Measurements from ENCODE around the gene URGCP.
"Not testable (repeated sequence)": the region's sequence is repeated elsewhere in the genome, so short reads cannot be mapped to it uniquely, and the experiment has no call there.

URGCP gene

DNA sequence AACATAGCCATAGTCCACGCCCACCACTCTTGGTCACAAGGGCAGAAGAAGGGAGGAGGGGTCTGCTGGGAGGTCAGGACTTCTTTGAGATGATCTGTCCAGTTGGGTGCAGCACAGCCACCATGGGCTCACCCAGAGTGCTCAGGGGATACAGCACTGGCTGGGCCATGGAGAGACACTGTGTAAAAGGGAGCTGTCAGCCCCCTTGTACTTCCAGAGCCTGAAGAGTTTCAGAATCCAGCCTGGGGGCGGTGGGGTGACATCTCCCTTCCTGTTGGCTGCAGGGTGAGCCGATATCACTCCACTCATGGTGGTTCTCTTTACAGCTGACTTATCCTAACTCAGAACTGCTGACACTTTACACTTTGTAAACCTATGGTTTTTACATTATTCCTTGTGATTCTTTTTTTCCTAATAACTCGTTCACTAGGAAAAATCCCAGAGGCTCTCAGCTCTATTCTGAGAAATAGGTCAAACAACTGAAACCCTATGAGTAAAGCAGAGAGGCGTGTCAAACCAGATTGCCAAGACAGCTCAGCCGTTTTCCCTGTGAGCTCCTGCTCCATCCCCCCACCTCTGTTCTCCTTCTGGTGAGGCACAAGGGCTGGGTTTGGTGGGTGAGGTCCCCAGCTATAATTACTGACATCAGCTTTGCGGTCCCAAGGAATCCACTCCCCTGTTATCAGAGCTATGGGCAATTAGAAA, 33.8 kb downstream of the URGCP start:
- peak; percentile 90 for DNase-seq (ENCODE audit: low read depth)

DNA sequence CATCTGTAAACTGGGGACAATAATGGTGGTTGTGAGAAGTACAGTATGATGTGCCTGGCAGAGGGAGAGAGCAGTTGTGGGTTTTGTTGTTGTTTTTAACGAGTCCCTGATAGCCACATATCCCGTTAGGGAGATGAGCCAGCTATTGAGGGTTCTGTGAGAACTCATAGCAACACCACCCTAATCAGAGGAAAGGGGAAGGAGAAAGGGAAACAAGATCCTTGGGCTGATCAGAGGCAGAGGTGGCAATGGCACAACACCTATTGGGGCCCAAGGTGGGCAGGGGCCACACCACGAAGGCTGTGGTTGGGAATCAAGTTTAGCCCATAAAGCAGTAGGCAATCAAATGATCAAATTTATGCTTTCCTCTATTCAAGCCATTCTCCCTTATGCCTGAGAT, 35.3 kb downstream of the URGCP start:
- DNase-seq (ENCODE audit: low read depth) = no peak

DNA sequence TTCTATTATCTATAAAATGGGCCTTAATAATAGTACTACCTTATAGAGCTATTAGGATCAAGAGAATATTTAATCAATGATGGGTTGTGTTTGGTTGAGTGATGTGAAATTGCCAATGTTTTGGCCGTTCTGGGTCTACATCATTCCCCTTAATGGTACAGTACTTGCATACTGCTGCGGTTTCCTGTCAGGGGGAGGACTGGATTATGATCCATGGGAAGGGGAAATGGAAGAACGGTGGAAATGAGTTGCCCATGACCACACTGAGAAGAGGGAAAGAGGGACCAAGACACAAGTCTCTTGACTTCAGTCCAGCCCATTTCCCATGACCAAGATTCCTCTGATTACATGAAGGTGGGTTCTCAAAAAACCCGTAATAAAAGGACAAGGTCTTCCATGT, 36.1 kb downstream of the URGCP start:
- no peak for DNase-seq (ENCODE audit: low read depth)

DNA sequence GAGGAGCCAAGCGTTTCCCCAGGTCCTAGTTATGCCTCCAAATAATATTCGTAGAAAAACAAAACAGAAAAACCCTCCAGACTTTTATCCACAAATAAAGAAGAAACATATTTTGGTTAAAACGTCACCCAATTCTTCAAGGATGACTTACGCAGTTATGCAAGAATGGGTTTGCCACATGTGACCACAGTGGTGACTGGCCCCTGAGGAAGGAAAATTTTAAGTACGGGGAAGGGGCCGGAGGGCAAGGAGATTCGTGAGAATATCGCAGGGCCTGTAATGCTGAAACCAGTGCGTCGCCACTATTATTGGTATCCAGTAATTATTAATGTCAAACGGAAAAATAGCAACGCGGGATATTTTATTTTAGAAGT, 36.5 kb downstream of the URGCP start:
- DNase-seq (ENCODE audit: low read depth) = peak; percentile 92

DNA sequence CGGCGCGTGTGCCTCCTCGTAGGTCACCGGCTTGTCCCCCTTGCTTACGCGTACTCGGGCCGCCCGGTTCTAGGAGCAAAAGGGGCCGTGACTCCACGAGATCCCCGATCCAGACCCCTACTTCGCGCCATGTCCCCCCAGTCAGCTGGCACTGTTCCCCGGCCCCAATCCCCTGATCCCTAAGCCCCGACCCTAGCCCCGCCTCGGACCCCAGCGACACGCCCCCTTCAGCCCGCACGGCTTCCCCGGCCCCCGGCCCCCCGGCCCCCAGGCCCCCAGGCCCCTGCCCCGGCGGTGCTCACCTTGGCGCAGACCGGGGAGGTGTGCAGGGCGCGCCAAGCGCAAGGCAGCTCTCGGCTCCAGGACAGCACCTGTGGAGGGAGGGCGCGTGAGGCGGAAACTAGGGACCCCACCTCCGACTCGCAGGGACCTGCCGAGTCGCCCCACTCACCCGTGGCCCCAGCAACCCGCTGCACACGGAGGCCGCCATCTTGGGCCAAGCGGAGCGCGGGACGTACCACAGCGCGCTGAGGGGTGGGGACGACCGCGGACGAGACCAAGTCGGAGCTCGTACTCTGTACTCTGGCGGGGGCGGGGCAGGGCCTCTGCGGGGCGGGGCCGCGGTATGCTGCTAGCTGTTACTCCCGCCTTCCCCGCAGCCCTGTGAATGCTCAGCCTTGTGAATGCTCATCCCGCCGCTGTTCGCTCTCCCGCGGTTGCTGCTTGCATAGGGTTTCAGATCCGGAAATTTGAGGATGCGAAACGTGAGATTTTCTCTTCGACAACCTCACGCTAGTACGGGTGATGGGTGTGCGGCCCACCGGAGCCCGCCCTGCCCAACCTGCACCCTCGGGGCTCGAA, 37.2 kb downstream of the URGCP start, which contains the start of gene MRPS24:
Gene MRPS24 (minus strand): TSS at position 512 of the 861 bp plus-strand sequence. CDS start 22 bp downstream, at position 490.
- peak; percentile 82 for DNase-seq (ENCODE audit: low read depth)

DNA sequence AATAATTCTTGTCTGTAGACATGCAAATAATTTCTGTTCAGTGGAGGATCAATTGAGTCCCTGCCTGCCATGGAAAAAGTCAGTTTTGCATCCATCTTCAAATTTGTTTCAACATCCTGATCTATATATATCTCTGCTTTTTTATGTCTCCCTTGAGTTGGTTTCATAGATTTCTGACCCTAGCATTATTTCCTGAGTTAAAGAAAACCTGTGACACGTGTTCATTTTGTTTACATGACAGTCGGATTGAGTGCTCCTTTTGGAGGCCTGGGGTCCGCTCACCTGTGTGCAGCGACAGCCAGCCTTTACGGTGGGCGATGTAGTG, 37.8 kb downstream of the URGCP start:
- DNase-seq (ENCODE audit: low read depth) = no peak

DNA sequence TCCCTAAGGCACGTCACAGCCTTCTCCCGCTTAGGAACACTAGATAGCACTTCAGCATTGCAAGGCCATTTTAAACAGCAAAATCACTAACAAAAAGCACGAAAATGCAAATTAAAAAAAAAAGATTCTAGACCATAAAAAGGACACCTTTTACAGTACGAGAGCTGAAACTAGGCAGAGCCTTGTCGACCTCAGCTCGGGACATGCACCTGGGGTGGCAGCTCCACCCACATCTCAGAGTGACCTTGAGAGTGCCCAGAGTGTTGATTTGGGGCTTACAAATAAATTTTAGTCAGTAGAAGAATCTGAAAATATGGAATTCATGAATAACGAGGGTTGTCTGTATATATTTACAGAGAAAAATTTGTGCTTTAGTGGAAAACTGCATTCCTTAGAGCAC, 38.2 kb downstream of the URGCP start:
- no peak for DNase-seq (ENCODE audit: low read depth)

DNA sequence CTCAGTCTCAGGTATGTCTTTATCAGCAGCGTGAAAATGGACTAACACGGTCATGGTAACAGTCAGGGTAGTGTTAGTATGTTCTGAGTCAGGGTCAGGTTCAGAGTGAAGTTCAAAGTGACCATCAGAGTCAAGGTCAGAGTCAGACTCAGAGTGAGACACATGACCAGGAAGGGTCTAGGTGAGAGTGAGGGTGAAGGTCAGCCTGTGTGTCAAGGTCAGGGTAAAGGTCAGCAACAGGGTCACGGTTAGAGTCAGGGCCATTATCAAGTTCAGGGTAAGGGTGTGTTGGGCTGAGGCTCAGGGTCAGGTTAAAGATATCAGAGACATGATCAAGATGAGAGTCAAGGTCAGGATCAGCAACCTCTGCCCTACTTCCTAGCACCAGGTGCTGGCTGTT, 41.1 kb downstream of the URGCP start:
- no peak for DNase-seq (ENCODE audit: low read depth)

DNA sequence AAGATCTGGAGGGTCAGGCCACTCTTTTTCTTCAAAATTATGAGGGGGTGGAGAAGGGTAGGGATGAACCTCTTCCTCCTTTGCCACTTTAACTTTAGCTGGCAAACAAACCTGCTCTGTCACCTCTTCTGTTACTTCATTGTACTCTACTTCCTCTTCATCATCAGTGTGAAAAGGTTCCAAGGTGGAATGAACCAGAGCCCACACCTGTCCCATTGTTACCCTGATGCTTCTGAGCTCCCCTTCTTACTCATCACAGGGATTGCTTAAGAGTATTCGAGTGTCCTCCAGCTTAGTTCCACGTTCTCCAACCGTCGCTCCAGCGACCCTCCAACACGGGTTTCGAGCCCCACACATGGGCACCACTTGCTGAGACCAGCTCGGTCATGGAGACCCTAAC, 42.3 kb downstream of the URGCP start:
- DNase-seq (ENCODE audit: low read depth) = no peak

DNA sequence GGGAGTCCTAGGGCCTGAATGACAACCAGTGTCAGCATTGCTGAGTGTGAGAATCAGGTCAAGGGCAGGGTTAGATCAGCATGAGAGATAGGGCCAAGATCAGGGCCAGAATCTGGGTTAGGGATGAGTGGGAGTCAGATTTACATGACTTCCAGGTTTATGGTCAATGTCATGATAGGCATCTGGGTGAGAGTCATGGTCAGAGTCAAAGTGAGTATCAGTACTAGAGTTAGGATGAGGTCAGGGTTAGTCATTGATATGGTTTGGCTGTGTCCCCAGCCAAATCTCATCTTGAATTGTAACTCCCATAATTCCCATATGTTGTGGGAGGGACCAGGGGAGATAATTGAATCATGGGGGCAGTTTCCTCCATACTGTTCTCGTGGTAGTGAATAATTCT, 49.4 kb downstream of the URGCP start:
- peak; percentile 76 for DNase-seq (ENCODE audit: low read depth)

DNA sequence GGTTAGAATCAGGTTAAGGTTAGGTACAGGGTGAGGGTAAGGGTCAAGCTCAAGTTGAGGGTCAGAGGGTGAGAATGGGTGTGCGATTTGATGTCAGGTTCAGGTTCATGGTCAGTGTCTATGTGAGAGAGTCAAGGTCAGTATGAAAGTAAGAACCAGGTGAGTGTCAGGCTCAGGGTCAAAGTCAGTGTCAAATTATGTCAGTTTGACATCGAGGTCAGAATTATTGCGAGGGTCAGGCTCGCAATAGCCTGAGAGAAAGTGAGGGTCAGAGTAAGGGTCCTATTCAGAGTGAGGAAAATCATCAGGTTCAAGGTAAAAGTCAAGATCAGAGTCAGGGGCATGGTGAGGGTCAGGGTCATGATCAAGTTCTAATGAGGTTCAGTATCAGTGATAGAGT, 50.1 kb downstream of the URGCP start:
- no peak for DNase-seq (ENCODE audit: low read depth)

DNA sequence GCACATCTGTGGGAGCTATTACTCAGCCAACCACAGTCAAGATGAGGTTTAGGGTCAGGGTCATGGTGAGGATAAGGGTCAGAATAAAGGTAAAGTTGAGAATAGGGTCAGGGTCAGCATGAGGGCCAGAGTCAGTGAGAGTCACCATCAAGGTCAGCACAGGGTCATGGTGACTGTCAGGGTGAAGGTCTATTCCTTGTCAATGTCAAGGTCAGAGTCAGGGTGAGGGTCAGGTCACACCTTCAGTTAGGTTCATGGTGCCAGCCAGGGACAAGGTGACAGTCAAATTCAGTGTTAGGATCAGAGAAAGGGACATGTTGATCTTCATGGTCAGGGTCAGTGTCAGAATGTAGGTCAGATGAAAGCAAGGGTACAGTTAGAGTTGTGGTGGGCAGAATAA, 51.2 kb downstream of the URGCP start:
- DNase-seq (ENCODE audit: low read depth) = no peak

DNA sequence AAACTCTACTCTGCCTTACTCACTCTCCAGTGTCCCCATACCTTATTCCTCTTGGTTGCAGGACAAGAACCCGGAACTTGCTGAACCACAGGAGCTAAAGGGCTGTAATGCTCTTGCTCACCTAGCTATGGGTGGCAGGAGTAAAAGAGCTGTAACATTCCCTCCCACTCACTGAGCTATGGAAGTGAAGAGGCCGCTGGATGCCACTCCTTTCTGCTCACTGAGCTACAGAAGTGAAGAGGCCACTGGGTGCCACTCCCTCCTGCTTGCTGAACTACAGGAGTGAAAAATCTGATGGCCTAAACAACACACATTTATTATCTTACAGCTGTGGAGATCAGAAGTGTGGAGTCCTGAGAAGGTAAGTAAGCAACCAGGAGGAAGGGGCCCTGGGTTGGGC, 54.6 kb downstream of the URGCP start:
- no peak for DNase-seq (ENCODE audit: low read depth)

DNA sequence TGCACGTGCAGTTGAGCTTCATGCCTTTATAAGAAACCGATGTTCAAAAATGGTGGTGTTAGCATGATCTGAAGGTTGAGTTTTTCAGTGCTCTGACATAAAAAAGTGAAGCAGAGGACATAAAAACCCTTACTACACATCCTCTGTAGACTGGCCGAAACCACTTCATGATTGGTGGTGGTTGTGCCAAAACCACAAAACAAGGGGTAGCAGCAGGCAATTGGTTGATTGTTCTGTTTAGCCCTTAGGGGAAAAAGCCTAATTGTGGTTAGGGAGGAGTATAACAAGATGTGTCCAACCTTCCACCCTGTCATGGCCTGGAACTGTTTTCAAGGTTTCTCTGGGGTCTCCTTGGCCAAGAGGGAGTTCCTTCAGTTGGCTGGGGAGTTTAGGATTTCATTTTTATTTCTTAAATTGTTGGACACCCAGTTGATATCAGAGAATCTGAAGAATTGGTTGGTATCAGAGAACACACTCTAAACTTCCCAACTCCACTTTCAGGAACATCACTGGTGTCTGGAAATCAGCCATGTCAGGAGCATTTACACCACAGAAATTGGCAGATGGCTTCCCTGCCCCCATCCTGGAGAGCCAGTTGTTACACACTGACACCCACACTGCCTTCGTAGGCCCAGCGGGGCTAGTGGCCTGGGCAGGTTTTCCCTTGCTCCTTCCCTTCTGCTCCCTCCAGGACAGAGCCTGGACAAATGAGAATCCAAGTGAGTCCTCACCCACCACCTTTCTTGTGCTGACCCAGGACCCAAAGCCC, 55.9 kb downstream of the URGCP start:
- DNase-seq (ENCODE audit: low read depth) = no peak

DNA sequence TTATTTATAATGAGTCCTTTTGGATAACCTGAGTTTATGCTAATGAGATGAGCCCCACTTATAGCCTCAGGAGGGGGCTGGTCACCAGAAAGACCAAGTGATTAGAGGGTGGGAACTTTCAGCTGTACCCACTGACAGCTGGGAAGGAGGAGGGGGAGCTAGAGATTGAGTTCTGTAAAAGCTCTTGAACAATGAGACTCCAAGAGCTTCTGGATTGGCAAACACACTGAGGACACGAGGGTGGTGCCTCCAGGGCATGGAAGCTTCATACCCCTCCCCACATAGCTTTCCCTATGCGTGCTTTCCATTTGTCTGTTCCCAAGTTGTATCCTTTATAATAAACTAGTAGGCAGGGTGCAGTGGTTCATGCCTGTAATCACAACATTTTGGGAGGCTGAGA, 57.3 kb downstream of the URGCP start:
- DNase-seq (ENCODE audit: low read depth) = no peak

DNA sequence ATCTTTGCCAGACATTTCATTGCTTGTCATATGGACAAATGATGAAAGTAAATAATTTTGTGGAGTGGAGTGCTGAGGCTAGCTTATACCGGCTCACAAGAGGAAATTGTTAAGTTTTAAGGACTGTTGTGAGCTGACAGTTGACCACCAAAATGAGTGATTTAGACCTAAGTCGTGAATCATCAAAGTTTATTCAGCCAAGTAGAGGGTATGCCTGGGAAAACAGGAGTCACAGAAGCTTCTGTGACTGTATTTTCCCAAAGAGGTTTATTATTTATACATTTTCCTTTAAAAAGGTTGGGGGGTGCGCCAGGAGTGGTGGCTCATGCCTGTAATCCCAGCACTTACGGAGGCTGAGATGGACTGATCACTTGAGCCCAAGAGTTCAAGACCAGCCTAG, 58.9 kb downstream of the URGCP start:
- DNase-seq (ENCODE audit: low read depth) = no peak

DNA sequence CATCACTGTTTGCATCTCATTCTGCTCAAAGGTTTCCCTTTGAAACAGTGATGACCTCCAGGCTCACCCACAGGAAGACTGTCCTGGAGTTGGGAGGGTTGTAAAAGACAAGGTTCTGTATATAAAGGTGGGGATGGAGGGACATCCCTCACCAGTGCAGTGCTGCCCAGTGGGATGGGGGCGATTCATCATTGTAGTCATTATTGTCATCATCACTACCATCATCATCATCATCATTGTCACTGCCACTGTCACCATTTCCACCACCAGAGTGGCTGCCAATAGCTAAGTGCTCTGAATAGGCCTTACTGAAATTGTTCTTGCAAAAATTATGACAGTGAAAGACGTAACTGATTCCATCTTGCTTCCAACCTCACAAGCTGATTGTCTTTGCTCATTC, 61.7 kb downstream of the URGCP start:
- no peak for DNase-seq (ENCODE audit: low read depth)

DNA sequence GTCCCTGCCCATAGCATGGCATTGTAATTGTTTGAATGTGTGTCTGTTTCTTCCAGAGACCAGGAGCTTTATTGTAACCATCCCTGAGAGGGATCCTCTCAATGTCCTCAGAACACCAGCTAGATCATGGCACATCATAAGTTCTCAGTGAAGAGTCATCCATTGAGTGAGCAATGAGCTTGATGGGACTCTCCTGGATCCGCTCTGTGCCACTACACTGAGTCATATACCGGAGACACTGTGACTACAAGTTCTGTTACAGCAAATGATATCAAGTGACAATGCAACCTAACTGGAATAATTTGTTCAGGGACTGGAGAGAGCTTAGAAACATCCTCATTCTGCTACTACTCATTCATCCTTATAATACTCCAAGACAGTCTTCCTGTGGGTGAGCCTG, 62.1 kb downstream of the URGCP start:
- DNase-seq (ENCODE audit: low read depth) = no peak

DNA sequence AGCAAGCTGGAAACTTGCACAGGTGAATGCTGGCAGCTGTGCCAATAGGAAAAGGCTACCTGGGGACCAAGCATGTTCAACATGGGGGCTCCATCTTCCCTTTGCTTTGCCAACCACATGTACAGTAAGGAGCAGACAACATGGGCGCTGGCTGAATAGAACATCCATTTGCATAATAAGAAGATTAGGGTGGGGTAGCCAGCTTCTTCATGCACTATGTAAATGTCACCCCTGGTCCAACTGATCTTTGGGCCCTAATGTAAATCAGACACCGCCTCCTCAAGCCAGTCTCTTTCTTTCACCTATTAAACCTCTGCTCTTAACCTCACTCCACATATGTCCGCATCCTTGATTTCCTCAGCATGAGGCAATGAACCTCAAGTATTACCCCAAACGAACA, 63.1 kb downstream of the URGCP start:
- DNase-seq (ENCODE audit: low read depth) = no peak

DNA sequence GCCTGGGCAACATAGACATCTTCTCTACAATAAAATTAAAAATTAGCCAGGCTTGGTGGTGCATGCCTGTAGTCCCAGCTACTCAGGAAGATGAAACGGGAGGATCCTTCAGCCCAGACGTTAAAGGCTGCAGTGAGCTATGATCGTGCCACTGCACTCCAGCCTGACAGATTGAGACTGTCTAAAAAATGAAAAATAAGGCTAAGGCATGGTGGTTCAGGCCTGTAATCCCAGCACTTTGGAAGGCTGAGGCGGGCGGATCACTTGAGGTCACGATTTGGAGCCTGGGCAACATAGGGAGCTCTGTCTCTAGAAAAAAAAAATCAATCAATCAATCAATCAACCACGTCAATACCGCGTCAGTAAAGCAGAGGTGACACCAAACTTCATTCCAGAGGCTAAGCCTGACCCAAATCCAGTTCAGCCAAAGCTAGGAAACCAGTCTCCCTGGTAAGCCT, 68.2 kb downstream of the URGCP start:
- no peak for DNase-seq (ENCODE audit: low read depth)

DNA sequence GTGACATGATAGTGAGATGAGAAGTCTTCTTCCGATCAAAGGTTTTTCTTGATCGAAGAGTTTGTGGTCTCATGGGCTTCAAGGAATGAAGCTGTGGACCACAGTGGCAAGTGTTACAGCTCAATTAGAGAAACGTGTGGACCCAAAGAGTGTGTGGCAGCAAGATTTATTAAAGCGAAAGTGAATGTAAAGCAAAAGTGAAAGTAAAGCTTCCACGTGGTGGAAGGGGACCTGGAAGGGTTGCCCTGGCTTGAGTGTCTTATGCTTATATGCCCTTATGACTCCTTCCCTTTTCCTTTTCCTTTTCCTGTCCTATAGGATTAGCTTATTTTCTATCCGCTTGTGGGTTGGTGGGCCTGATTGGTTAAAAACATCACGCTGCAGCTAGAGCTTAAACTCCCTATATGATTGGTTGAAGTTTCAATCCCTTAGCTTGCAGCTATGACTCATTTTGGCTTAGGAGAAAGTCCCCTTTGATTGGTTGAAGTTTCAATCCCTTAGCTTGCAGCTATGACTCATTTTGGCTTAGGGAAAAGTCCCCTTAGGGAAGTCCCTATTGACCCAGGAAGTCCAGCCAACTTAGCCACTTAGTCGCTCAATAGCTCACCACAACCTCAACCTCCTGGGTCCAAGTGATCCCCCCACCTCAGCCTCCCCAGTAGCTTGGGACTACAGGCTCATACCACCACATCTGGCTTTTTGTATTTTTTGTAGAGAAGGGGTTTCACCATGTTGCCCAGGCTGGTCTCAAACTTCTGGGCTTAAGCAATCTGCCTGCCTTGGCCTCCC, 71.7 kb downstream of the URGCP start:
- peak; percentile 36 for DNase-seq (ENCODE audit: low read depth)

DNA sequence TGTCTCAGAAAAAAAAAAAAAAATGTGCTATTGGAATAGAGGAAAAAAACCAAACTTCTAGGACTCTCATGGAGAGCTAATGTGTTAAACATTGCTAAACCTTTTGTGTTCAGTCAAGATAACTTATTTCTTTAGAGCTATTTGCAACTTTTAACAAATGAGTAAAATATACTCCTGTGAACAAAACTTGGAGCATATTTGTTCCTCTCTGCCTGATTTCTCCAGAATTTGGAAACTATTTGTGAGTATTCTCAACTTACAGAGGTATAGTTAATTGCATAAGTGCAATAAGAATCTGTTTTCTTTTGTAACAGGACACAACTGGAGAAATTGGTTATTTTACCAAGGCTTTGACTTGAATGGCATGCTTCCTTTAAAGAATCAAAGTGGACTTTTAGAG, 75.5 kb downstream of the URGCP start:
- DNase-seq (ENCODE audit: low read depth) = not testable (repeated sequence)

Data from HS-5 (cell line).